ENCODE data around the gene DENND1A.

Gene DENND1A

DNA sequence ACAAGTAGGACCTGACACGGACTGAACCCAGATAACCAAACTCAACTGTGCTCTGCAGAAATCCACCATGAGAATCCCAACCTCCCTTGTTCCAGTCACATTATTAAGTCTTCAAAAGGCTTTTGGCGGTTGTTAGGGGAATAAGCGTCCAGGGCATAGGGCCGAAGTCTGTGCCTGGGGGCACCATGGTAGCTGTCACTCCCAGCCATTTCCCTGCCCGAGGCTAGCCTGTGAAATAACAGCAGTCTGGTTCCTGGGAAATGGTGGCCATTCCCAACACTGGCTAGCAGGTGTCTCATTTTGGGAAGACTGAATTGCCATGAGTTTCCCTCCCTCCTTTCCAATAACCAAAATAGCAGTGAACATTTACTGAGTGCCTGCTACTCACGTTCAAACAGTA, 451.8 kb downstream of the DENND1A start:
- H3K4me3 ChIP-seq (ENCODE audit: low read length): no peak overlapping the region
- TF ChIP-seq, protein P1, sequence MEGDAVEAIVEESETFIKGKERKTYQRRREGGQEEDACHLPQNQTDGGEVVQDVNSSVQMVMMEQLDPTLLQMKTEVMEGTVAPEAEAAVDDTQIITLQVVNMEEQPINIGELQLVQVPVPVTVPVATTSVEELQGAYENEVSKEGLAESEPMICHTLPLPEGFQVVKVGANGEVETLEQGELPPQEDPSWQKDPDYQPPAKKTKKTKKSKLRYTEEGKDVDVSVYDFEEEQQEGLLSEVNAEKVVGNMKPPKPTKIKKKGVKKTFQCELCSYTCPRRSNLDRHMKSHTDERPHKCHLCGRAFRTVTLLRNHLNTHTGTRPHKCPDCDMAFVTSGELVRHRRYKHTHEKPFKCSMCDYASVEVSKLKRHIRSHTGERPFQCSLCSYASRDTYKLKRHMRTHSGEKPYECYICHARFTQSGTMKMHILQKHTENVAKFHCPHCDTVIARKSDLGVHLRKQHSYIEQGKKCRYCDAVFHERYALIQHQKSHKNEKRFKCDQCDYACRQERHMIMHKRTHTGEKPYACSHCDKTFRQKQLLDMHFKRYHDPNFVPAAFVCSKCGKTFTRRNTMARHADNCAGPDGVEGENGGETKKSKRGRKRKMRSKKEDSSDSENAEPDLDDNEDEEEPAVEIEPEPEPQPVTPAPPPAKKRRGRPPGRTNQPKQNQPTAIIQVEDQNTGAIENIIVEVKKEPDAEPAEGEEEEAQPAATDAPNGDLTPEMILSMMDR (IDR thresholded peaks at IDR 0.05; ENCODE audit: insufficient read depth, low read depth, low read length, missing control alignments): no peak
- no peak for DNase-seq (ENCODE audit: low read depth)

DNA sequence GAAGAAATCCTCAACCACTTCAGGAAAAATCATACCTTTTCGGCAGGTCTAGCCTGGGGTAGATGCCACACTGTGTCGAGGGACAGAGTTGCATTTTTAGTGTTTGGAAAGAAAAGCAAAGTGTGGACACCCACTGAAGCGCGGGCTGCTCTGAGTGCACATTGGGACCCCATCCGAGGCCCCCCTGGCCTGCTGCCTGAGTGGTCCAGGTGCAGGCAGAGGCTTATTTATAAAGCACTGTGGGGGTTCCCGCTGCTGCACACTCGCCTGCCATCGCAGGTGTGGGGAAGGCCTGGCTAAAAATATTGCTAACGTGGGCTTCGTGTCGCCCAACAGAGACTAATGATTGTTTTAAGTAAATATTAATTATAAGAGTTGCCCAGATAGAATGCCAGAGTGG, 454.5 kb downstream of the DENND1A start:
- TF ChIP-seq, protein P1 (IDR thresholded peaks at IDR 0.05; ENCODE audit: insufficient read depth, low read depth, low read length, missing control alignments): no peak
- DNase-seq (ENCODE audit: low read depth): no peak
- no peak overlapping the region for H3K4me3 ChIP-seq (ENCODE audit: low read length)

DNA sequence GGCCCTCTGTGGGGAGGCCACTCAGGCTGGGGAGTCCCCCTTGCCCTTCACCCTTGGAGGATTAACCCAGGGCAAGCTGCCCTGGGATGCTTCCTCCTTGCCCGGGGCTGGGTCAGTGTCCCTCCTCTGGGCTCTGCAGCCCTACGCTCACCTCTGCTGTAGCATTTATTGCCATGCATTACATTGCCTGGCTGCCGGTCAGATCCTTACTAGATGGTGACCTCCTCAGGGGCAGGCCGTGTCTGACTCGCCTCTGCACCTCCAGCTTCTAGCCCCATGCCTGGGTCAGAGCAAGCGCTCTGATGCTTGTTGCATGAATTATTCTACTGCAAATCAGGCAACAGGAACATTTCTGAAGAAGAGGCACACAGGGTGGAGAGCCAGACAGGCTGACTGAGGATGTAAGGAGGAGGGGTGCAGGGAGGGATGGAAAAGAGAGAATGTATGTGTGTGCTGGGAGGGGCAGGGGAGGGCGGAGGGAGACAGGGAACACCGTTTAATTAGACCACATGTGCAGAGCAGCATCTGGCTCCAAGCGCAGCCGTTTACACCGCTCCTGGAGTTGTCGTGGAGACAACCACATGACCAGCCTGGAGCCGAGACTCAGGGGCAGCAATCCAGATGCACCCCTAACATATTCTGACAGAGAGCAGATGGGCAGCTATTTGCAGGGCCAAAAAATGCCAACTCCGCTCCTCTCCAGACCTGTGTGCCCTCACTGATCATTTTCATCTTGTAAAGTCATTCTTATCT, 456.9 kb downstream of the DENND1A start:
- no peak overlapping the region for H3K4me3 ChIP-seq (ENCODE audit: low read length)
- TF ChIP-seq, protein P1 (IDR thresholded peaks at IDR 0.05; ENCODE audit: insufficient read depth, low read depth, low read length, missing control alignments): no peak
- DNase-seq (ENCODE audit: low read depth): no peak

DNA sequence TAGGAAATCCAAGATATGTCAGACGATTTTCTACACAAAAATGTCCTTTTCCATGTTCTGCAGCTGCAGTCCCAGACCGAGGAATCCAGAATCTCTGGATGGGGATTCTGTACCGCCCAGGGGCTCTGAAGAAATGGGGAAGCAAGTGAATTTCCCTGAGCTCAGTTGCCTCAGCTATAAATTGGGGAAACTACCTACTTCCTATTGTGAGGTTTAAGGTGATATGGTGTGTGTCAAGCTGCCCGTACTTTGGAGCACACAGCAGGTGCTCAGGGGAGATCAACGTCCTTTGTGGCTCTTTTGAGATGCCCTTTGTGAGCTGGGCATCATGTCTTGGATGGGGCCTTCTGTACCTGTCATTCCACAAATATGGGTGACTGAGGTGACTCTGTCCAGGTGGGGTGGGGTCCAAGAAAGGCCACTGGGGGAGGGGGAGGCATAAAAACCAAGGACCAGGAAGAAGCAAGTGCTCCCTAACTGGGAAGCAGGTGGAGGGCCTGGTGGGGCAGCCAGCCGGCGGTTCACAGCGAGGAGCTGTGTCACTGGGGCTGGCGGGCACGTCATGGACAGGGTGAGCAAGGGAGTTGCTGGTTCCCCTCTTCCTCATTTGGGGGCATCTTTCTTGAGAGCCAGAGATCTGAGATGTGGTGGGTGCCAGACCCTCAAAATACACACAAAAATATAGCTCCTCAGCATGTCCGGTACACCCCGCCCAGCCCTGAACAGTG, 457.9 kb downstream of the DENND1A start:
- H3K4me3 ChIP-seq (ENCODE audit: low read length): no peak overlapping the region
- TF ChIP-seq, protein P1 (IDR thresholded peaks at IDR 0.05; ENCODE audit: insufficient read depth, low read depth, low read length, missing control alignments): no peak
- no peak for DNase-seq (ENCODE audit: low read depth)

DNA sequence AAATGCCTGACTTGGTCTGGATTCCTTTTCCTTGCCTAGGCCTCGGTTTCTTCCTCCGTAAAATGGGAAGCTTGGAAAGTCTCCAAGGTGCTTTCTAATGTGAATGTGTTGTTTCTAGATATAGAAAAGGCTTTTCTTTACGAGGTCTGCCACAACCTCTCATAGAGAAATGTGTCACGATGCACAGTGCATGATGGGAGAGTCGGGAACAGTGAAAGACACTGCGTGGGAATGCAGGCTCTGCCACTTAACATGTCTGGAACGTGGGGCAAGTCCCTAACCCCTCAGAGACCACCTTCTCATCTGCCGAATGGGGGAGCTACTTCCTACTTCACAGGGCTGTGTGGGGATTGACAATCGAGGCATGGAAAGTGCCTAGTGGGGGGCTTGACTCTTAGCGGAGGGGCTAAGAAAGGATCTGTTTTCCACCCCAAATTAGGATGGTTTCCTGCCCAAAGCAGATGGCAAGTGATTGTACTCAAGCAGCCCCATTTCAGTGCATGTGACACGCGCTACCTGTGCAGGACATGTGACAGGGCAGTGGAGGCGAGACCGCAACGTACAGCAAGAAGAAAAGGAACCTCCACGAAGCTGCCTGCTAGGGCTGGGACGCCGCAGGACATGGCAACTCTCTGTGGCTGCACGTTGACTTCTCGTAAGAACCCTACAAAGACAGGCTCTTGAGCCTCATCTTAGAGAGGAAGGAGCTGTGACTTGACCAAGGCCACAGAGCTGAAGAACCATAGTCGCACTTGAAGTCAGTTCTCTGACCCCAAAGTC, 458.7 kb downstream of the DENND1A start:
- TF ChIP-seq, protein P1 (IDR thresholded peaks at IDR 0.05; ENCODE audit: insufficient read depth, low read depth, low read length, missing control alignments): no peak
- DNase-seq (ENCODE audit: low read depth): no peak
- no peak overlapping the region for H3K4me3 ChIP-seq (ENCODE audit: low read length)

DNA sequence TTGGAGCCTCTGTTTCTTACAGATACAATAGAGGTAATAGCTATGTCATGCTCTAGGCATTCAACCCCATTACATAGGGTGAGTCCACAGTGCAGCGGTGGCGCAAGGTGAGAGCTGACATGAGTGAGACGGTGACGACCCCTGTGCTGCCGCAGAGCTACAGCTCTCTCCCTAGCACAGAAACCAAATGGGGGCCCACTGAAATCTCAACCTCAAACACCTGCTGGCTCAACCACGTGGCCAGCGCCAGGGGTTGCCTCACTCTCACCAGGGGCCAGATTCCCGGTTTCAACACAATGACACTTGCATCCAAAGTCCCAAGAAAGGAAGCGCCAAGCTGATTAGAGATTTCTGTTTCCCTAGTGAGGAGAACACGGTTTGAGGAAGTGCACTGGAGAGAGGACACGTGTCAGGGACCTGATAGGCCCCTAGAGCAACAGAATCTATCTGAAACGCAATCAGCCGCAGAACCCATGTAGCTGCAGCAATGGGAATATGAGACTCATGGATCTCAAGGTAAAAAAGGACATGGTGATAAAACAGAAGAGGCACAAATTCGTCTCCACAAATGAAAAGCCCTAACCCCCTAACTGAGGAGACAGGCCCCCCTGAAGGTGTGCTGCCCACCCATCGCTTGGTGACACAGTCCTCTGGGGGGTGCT, 459.7 kb downstream of the DENND1A start:
- H3K4me3 ChIP-seq (ENCODE audit: low read length): no peak overlapping the region
- DNase-seq (ENCODE audit: low read depth): no peak
- TF ChIP-seq, protein P1 (IDR thresholded peaks at IDR 0.05; ENCODE audit: insufficient read depth, low read depth, low read length, missing control alignments): no peak
